ENCODE data around the gene PWWP2B.

PWWP2B gene
- long read RNA-seq, donor 1, transcript PWWP2B-201 (3 exons, 2,651 nt) = major isoform, 5 of 15 reads
- long read RNA-seq, donor 1, partial matches to known transcripts = 10 of 15 reads
- long read RNA-seq, donor 1, other reads (novel, unspliced or antisense) = 0 of 15 reads
- long read RNA-seq, donor 2, partial matches to known transcripts = 0 of 3 reads
- long read RNA-seq, donor 2, other reads (novel, unspliced or antisense) = 0 of 3 reads
- long read RNA-seq, donor 3, partial matches to known transcripts = 0 of 4 reads
- long read RNA-seq, donor 3, other reads (novel, unspliced or antisense) = 0 of 4 reads
- long read RNA-seq, donor 4, partial matches to known transcripts = 0 of 3 reads
- long read RNA-seq, donor 4, other reads (novel, unspliced or antisense) = 0 of 3 reads
- long read RNA-seq, donor 5, partial matches to known transcripts = 0 of 2 reads
- long read RNA-seq, donor 5, other reads (novel, unspliced or antisense) = 0 of 2 reads
- long read RNA-seq, donor 6, partial matches to known transcripts = 9 of 12 reads
- long read RNA-seq, donor 6, other reads (novel, unspliced or antisense) = 0 of 12 reads
- long read RNA-seq, donor 7, transcript PWWP2B-201 (3 exons, 2,651 nt) = major isoform, 8 of 26 reads
- long read RNA-seq, donor 7, partial matches to known transcripts = 17 of 26 reads
- long read RNA-seq, donor 7, other reads (novel, unspliced or antisense) = 0 of 26 reads
- long read RNA-seq, donor 8, transcript PWWP2B-201 (3 exons, 2,651 nt) = major isoform, 6 of 6 reads
- long read RNA-seq, donor 8, partial matches to known transcripts = 0 of 6 reads
- long read RNA-seq, donor 8, other reads (novel, unspliced or antisense) = 0 of 6 reads

- DNase-seq = peak; percentile 72
Measured at GRCh38 chr10:132397036-132397541, at the start of gene PWWP2B. Gene PWWP2B (plus strand): TSS chr10:132397200. CDS start chr10:132397227, 27 bp downstream.

- no peak for DNase-seq
Measured at GRCh38 chr10:132347211-132347930, 49.6 kb upstream of the PWWP2B start.

- no peak for DNase-seq
Measured at GRCh38 chr10:132347931-132348267, 49.1 kb upstream of the PWWP2B start.

GRCh38 chr10:132349766-132350165 lies 47.2 kb upstream of the PWWP2B start:
- DNase-seq = no peak

GRCh38 chr10:132350391-132350790 lies 46.6 kb upstream of the PWWP2B start:
- DNase-seq = no peak

GRCh38 chr10:132350946-132351345 lies 46.1 kb upstream of the PWWP2B start:
- no peak for DNase-seq

GRCh38 chr10:132351611-132352010 lies 45.4 kb upstream of the PWWP2B start:
- no peak for DNase-seq

GRCh38 chr10:132352462-132353308 lies 44.3 kb upstream of the PWWP2B start:
- peak; percentile 58 for DNase-seq

GRCh38 chr10:132353456-132354355 lies 43.3 kb upstream of the PWWP2B start:
- DNase-seq = no peak

- DNase-seq = no peak
Measured at GRCh38 chr10:132354356-132355094, 42.5 kb upstream of the PWWP2B start.

- no peak for DNase-seq
Measured at GRCh38 chr10:132355297-132355696, 41.7 kb upstream of the PWWP2B start.

GRCh38 chr10:132355754-132356153 lies 41.2 kb upstream of the PWWP2B start:
- no peak for DNase-seq

GRCh38 chr10:132356621-132357195 lies 40.3 kb upstream of the PWWP2B start:
- DNase-seq = no peak

- DNase-seq = no peak
Measured at GRCh38 chr10:132357286-132358058, 39.5 kb upstream of the PWWP2B start.

GRCh38 chr10:132359305-132360040 lies 37.5 kb upstream of the PWWP2B start:
- no peak for DNase-seq

- DNase-seq = no peak
Measured at GRCh38 chr10:132360766-132361447, 36.1 kb upstream of the PWWP2B start.

GRCh38 chr10:132361581-132362101 lies 35.4 kb upstream of the PWWP2B start:
- DNase-seq = no peak
